ENCODE measurements around the gene CSNK1A1L. TPM values are rescaled to one million over a fixed set of nuclear protein-coding genes. Genes with fewer than 3 reads are reported as not detected.

CSNK1A1L gene
- total RNA-seq, result not detected
- long read RNA-seq, result 0 reads

GRCh38 chr13:37105251-37105714 is at the start of gene CSNK1A1L:
CSNK1A1L (minus strand) TSS chr13:37105664; CDS start chr13:37105256, 408 bp downstream.
- intact Hi-C loops (cut with micrococcal nuclease), result no loop called here
- DNase-seq, result no peak

DNA sequence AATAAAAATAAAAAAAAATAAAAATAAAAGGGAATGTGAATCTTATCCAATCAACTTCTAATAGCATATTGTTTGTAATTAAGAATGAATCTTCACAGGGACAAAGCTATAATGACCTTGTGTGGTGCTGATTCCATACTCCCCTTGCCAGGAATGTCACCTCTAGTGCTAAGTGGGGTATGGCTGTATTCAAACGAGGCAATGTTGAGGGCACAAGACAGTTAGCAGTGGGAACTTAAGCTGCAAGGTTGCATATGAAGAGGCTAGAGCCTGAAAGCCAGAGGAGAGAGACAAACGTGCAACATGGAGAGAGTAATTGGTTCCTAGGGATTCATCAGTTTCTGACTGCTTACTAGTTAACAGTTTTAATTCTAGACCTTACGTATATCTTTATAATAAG is 43.9 kb upstream of the CSNK1A1L start:
- ATAC-seq (peak; percentile 24), DNase-seq (no peak)
- intact Hi-C loops (cut with micrococcal nuclease), result no loop called here

More at GRCh38 chr13:37105251-37105714, at the start of gene CSNK1A1L:
- ATAC-seq, result no peak

DNA sequence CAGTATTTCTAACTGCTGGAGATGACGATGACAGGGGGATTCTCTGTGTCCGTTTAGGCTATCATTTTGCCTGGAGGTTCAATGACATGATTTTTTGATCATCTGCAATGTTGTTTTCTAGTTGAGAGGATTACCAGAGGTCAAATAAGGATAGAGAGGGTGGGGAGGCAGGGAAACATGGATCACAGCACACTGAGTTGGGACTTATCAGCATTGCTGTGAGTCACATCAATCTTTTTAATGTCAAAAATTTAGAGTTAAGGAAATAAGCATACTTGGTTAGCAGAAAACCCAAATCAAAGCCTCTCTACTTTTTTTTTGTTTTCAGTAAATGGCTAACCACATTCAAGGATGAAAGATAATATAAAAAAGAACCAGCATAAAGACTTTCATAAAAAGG is 43.0 kb upstream of the CSNK1A1L start:
- intact Hi-C loops (cut with micrococcal nuclease), result no loop called here
- DNase-seq, result no peak
- ATAC-seq, result no peak

- DNase-seq (no peak), ATAC-seq (no peak)
- intact Hi-C loops (cut with micrococcal nuclease), result no loop called here
Measured at GRCh38 chr13:37144661-37145060, 39.2 kb upstream of the CSNK1A1L start.

- DNase-seq (no peak), ATAC-seq (no peak)
- intact Hi-C loops (cut with micrococcal nuclease), result no loop called here
Measured at GRCh38 chr13:37143911-37144310, 38.4 kb upstream of the CSNK1A1L start.

- intact Hi-C loops (cut with micrococcal nuclease), result no loop called here
- ATAC-seq, result no peak
Measured at GRCh38 chr13:37142877-37143276, 37.4 kb upstream of the CSNK1A1L start.

GRCh38 chr13:37141011-37141410 is 35.5 kb upstream of the CSNK1A1L start:
- intact Hi-C loops (cut with micrococcal nuclease), result no loop called here
- DNase-seq, result no peak
- no peak for ATAC-seq

More at GRCh38 chr13:37142877-37143276, 37.4 kb upstream of the CSNK1A1L start:
- DNase-seq, result no peak

GRCh38 chr13:37139356-37139755 is 33.9 kb upstream of the CSNK1A1L start:
- intact Hi-C loops (cut with micrococcal nuclease), result no loop called here
- DNase-seq (no peak), ATAC-seq (no peak)

DNA sequence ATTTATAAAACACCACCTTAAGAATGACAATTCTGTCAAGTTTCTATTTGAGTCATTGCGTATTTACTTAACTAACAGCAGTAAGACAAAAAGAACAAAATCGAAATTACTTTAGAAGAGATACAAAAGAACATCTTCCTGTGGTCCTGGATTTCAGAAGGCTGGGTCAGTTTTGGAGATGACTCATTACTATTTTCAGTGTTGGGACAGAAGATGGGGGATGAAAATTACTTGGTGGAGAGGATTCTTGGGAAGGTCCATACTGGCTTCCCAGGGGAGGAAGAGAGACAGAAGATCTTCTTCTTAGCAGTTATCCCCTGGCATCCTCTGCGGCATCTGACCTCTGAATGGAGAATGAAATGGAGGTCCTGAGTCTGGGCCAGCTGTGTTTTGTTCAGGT is 33.5 kb upstream of the CSNK1A1L start:
- intact Hi-C loops (cut with micrococcal nuclease), result no loop called here
- no peak for DNase-seq
- ATAC-seq, result no peak

DNA sequence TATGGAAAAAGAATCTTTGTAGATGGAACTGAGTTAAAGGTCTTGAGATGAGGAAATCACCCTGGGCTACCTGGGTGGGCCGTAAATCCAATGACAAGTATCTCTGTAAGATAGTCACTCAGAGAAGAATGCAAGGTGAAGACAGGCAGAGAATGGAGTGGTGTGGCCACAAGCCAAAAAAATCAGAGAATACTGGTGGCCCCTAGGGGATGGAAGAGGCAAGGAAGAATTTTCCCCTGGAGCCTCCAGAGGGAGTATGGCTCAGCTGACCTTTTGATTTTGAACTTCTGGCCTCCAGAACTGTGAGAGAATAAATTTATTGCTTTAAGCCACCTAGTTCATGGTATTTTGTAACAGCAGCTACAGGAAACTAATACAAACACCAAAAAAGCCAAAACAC is 32.7 kb upstream of the CSNK1A1L start:
- DNase-seq (no peak), ATAC-seq (no peak)
- intact Hi-C loops (cut with micrococcal nuclease), result no loop called here

DNA sequence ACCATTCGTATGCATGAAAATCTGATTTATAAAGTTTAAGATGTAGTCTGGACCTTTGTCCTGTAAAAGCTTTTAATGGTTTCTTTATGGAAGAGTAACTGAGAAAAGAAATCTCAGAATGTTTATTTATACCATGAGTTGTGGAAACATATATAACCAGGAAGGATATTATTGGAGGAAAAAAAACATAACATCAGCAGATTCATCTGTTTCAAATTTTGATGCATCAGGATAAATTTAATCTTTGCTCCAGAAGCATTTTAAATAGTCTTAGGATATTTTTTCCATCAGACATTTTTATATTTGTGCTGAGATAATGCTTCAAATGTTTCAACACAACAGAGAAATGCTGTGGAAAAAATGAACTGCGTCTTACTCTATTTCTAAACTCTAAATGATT is 31.2 kb upstream of the CSNK1A1L start:
- intact Hi-C loops (cut with micrococcal nuclease), result no loop called here
- ATAC-seq (no peak), DNase-seq (no peak)

DNA sequence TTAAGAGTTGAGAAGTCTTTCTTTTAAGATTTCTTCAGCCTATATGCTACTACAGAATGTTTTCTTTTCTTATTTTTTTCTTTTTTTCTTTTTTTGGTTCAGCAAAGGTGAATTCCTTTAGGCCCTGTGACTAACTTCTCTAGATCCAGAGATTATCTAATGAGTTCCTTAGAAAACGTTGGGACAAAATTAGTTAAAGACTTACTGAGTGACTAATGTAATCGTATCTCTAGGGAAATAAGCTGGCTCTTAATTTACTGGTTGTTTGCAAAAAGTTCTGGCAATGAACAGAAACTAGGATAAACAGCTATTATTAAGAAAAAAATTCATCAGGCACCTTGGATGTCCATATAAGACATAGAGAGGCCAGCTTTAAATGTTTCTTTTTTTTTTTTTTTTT is 30.7 kb upstream of the CSNK1A1L start:
- intact Hi-C loops (cut with micrococcal nuclease), result no loop called here
- no peak for DNase-seq
- peak; percentile 55 for ATAC-seq

DNA sequence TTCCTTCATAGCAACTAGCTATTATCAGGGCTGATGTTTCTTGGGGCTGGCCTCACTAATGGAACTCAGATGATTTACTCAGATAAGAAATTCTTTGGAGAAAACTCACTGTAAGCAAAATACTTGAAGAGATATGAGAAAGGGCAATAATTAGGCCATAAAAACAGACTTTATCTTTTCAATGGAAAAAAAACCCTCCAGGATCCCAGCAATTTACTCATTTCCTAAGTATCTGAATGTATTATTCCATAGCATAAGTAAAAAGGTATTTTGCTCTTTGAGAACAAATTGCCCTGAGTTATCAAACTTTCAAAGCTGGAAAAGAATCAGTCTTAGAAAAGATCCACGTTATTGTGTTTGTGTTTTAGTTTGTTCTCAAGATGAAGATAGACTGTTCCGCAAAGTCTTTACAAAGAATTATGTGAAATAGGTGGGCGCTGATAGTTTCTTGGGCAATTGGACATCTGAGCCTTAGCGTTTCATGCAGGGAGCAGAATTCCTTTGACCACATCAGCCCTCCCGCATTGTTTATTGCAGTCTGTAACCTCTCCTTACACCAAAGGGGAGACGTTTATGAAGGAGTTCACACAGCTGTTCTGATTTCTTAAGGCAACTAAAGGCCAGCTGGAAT is 29.1 kb upstream of the CSNK1A1L start:
- ATAC-seq (peak; percentile 74), DNase-seq (no peak)
- intact Hi-C loops (cut with micrococcal nuclease), result no loop called here

DNA sequence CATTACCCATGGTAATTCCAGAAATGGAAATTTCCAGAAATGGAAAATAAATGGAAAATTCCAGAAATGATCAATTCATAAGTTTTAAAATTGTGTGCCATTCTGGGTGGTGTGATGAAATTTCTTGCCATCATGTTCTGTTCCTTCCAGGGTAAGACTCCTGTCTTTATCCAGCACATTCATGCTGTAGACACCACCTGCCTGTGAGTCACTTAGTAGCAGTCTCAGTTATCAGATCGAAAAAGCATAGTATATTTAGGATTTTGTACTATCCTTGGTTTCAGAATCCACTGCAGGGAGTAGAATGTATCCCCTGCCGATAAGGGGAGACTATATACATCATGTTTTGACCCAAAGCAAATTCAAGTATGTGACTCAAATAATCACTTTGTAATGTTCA is 26.7 kb upstream of the CSNK1A1L start:
- DNase-seq, result no peak
- no peak for ATAC-seq
- intact Hi-C loops (cut with micrococcal nuclease), result no loop called here

- ATAC-seq, result no peak
- intact Hi-C loops (cut with micrococcal nuclease), result no loop called here
Measured at GRCh38 chr13:37131092-37131491, 25.6 kb upstream of the CSNK1A1L start.

DNA sequence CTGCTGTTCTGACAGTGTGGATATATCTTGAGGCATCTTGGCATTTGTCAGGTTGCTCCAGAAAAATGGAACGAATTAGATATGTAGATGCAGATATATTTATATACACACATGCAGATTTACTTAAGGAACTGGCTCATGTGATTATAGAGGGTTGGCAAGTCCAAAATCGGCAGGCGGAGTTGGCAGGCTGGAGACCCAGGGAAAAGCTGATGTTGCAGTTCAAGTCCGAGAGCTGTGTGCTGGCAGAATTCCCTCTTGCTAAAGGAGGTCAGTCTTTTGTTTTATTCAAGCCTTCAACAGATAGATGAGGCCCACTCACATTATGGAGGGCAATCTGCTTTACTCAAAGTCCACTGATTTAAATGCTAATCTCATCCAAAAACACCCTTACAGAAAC is 24.4 kb upstream of the CSNK1A1L start:
- ATAC-seq (no peak), DNase-seq (no peak)
- intact Hi-C loops (cut with micrococcal nuclease), result no loop called here

More at GRCh38 chr13:37131092-37131491, 25.6 kb upstream of the CSNK1A1L start:
- DNase-seq, result no peak

- peak; percentile 32 for DNase-seq
- intact Hi-C loops (cut with micrococcal nuclease), result no loop called here
Measured at GRCh38 chr13:37127691-37128241, 22.3 kb upstream of the CSNK1A1L start.

GRCh38 chr13:37123337-37123736 is 17.9 kb upstream of the CSNK1A1L start:
- DNase-seq, result no peak
- intact Hi-C loops (cut with micrococcal nuclease), result no loop called here
- ATAC-seq, result no peak

More at GRCh38 chr13:37127691-37128241, 22.3 kb upstream of the CSNK1A1L start:
- ATAC-seq, result peak; percentile 97

DNA sequence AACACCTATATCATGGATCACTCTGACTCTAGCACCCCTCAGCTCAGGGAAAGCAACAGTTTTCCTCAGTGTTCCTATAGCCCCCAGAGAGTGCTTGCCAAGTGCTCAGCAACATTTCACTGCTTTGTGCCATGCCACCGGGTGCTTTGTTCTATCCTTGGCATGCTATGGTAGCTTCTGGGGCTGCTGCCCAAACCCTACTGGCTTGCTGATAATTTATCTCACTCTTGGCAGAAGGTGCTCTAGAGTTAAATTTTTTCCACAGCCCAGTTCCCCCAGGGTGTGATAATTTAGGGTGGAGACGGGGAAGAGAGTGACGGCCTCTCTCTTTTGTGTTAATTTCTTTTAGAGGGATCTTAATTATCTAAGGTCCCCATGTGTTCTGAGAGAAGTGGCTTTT is 12.6 kb upstream of the CSNK1A1L start:
- ATAC-seq (peak; percentile 99), DNase-seq (peak; percentile 76)
- intact Hi-C loops (cut with micrococcal nuclease), result no loop called here

- ATAC-seq, result no peak
- no peak for DNase-seq
- intact Hi-C loops (cut with micrococcal nuclease), result no loop called here
Measured at GRCh38 chr13:37114250-37114649, 8.8 kb upstream of the CSNK1A1L start.

DNA sequence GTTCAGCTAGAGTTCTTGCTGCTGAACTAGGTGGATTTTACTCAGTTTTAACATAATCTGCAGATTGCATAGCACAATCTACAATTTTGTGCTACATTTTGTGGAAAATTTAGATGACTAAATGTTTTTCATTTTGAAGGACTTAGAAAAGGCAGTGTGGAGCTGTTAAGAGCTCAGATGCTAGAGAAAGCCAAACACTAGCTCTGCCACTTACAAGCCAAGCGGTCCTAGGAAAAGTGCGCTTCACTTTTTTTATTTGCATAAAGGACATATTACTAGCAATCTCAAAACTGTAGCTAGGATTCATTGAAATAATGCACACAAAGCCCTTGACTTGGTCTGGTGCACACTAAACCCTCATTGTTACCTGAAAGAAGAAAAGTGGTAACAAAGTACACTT is 8.1 kb upstream of the CSNK1A1L start:
- no peak for ATAC-seq
- intact Hi-C loops (cut with micrococcal nuclease), result no loop called here
- no peak for DNase-seq

Measured in left ventricle myocardium superior (tissue), 1 donor.